GM21360 (cell line): ENCODE measurements around the gene DBNDD2.

Experiments used
- ATAC-seq: cut with Tn5 transposase; IDR thresholded peaks from one replicate; pipeline ENCODE4 v1.9.1; 2021; ENCODE audit warnings: mild to moderate bottlenecking, moderate library complexity; ENCODE audit not compliant: unreplicated experiment

The DBNDD2 gene

GRCh38 chr20:45415822-45416637 is 7.9 kb downstream of the DBNDD2 start, which contains the start of gene PIGT:
PIGT (plus strand) TSS chr20:45416141; CDS start chr20:45416157, 16 bp downstream.
- peak; percentile 65 for ATAC-seq

- ATAC-seq = no peak
These were observed 8.8 kb downstream of the DBNDD2 start for GRCh38 chr20:45416917-45417316.

- peak; percentile 47 for ATAC-seq
These were observed 11.4 kb downstream of the DBNDD2 start for GRCh38 chr20:45419188-45420091.

GRCh38 chr20:45420125-45420524 is 12.0 kb downstream of the DBNDD2 start:
- ATAC-seq = no peak

GRCh38 chr20:45423700-45424099 is 15.6 kb downstream of the DBNDD2 start:
- no peak for ATAC-seq

- ATAC-seq = no peak
These were observed 17.5 kb downstream of the DBNDD2 start for GRCh38 chr20:45425561-45425960.

GRCh38 chr20:45426320-45427016 is 18.4 kb downstream of the DBNDD2 start:
- no peak for ATAC-seq

GRCh38 chr20:45427236-45428149 is 19.4 kb downstream of the DBNDD2 start:
- no peak for ATAC-seq

- ATAC-seq = no peak
These were observed 21.5 kb downstream of the DBNDD2 start for GRCh38 chr20:45429618-45430017.

GRCh38 chr20:45432294-45432693 is 24.2 kb downstream of the DBNDD2 start:
- peak; percentile 50 for ATAC-seq

GRCh38 chr20:45433316-45433715 is 25.2 kb downstream of the DBNDD2 start:
- ATAC-seq = no peak

GRCh38 chr20:45433976-45434375 is 25.9 kb downstream of the DBNDD2 start:
- no peak for ATAC-seq

- peak; percentile 61 for ATAC-seq
These were observed 28.8 kb downstream of the DBNDD2 start for GRCh38 chr20:45436732-45437485.

GRCh38 chr20:45440424-45440823 is 32.3 kb downstream of the DBNDD2 start:
- no peak for ATAC-seq

- ATAC-seq = no peak
These were observed 33.0 kb downstream of the DBNDD2 start for GRCh38 chr20:45440891-45441685.

- no peak for ATAC-seq
These were observed 33.7 kb downstream of the DBNDD2 start for GRCh38 chr20:45441746-45442145.

GRCh38 chr20:45444050-45444449 is 36.0 kb downstream of the DBNDD2 start:
- no peak for ATAC-seq

GRCh38 chr20:45445805-45446562 is 37.9 kb downstream of the DBNDD2 start:
- no peak for ATAC-seq
